ENCODE data around the gene CSTPP1.
"Not testable (repeated sequence)": the region's sequence is repeated elsewhere in the genome, so short reads cannot be mapped to it uniquely, and the experiment has no call there.

CSTPP1 gene

GRCh38 chr11:47185305-47186075 is 248.9 kb downstream of the CSTPP1 start:
- DNase-seq: peak; percentile 30

GRCh38 chr11:47186076-47186699 is 249.6 kb downstream of the CSTPP1 start, which contains the start of gene PACSIN3:
PACSIN3 (minus strand) TSS chr11:47186434; CDS start chr11:47182727, 3,707 bp downstream.
- peak; percentile 72 for DNase-seq

- peak; percentile 77 for DNase-seq
Measured at GRCh38 chr11:47186700-47187695, 250.4 kb downstream of the CSTPP1 start.

- no peak for DNase-seq
Measured at GRCh38 chr11:47187723-47188122, 251.2 kb downstream of the CSTPP1 start.

GRCh38 chr11:47188259-47188658 is 251.7 kb downstream of the CSTPP1 start:
- DNase-seq: no peak

- DNase-seq: no peak
Measured at GRCh38 chr11:47189100-47189834, 252.7 kb downstream of the CSTPP1 start.

GRCh38 chr11:47191137-47191536 is 254.6 kb downstream of the CSTPP1 start:
- DNase-seq: not testable (repeated sequence)

GRCh38 chr11:47192111-47192510 is 255.6 kb downstream of the CSTPP1 start:
- DNase-seq: no peak

- not testable (repeated sequence) for DNase-seq
Measured at GRCh38 chr11:47198161-47198560, 261.6 kb downstream of the CSTPP1 start.

- no peak for DNase-seq
Measured at GRCh38 chr11:47201015-47201414, 264.5 kb downstream of the CSTPP1 start.

GRCh38 chr11:47202576-47202975 is 266.0 kb downstream of the CSTPP1 start:
- DNase-seq: no peak

- no peak for DNase-seq
Measured at GRCh38 chr11:47204637-47204989, 268.1 kb downstream of the CSTPP1 start.

- DNase-seq: not testable (repeated sequence)
Measured at GRCh38 chr11:47206577-47206976, 270.0 kb downstream of the CSTPP1 start.

- no peak for DNase-seq
Measured at GRCh38 chr11:47207459-47207858, 270.9 kb downstream of the CSTPP1 start.

- DNase-seq: not testable (repeated sequence)
Measured at GRCh38 chr11:47208008-47208552, 271.5 kb downstream of the CSTPP1 start.

GRCh38 chr11:47208628-47209027 is 272.1 kb downstream of the CSTPP1 start:
- no peak for DNase-seq
